ENCODE data around the gene NEU1.
"Not testable (repeated sequence)": the region's sequence is repeated elsewhere in the genome, so short reads cannot be mapped to it uniquely, and the experiment has no call there.

GRCh38 chr6:31839779-31840126 lies 22.9 kb downstream of the NEU1 start:
- TF ChIP-seq CTCF, POLR2A (IDR thresholded peaks at IDR 0.05): not testable (repeated sequence)

Measured in thyroid gland (tissue), 4 donors.